PFSK-1 (cell line): ENCODE results near the gene ATP1A1.

ENCODE experiments used
- FOXP2 ChIP-seq: optimal IDR thresholded peaks from 2 replicates; pipeline ENCODE3; 2011; ENCODE audit warnings: borderline replicate concordance, control low read depth, inconsistent platforms; ENCODE audit not compliant: insufficient read depth; ENCODE audit errors: extremely low read length, extremely low read depth
- POLR2AphosphoS5 ChIP-seq: IDR thresholded peaks from 2 replicates; pipeline ENCODE4 v1.6.1; 2012; ENCODE audit warnings: low read depth, mild to moderate bottlenecking, control low read depth, low read length, moderate library complexity
- REST ChIP-seq, 2 experiments: IDR thresholded peaks; 2 replicates each; pipeline versions ENCODE4 v1.6.1 to v1.8.0; 2011 to 2012; ENCODE audit warnings: low read depth in 2 of 2, low read length in 2 of 2, control low read depth in 1 of 2, inconsistent platforms in 1 of 2, mild to moderate bottlenecking in 1 of 2, moderate library complexity in 1 of 2; ENCODE audit not compliant: insufficient read depth in 1 of 2
- SIN3A ChIP-seq: IDR thresholded peaks from 2 replicates; pipeline ENCODE4 v1.6.1; 2012; ENCODE audit warnings: mild to moderate bottlenecking, low read length, moderate library complexity, borderline replicate concordance; ENCODE audit not compliant: insufficient read depth
- TAF1 ChIP-seq: IDR thresholded peaks from 2 replicates; pipeline ENCODE4 v1.6.1; 2012; ENCODE audit warnings: low read length, control low read depth, borderline replicate concordance; ENCODE audit not compliant: insufficient read depth

The ATP1A1 gene

GRCh38 chr1:116374353-116375147 is 1.5 kb downstream of the ATP1A1 start:
- no peak for TF ChIP-seq POLR2AphosphoS5
- no peak for TF ChIP-seq SIN3A
- TF ChIP-seq FOXP2: no peak
- no peak for TF ChIP-seq TAF1
- TF ChIP-seq REST (IDR thresholded peaks at IDR 0.05; ENCODE audit: insufficient read depth in 1 of 2, low read depth in 2 of 2, low read length in 2 of 2): no peak; a peak in 1 of 4 replicates

GRCh38 chr1:116375148-116375886 is 2.3 kb downstream of the ATP1A1 start:
- TF ChIP-seq POLR2AphosphoS5 (no peak), SIN3A (0 out of 2 replicates have a peak, but pooled peaks have one; percentile 23)

GRCh38 chr1:116375887-116376728 is 3.1 kb downstream of the ATP1A1 start:
- TF ChIP-seq SIN3A (no peak), POLR2AphosphoS5 (no peak), FOXP2 (no peak), TAF1 (no peak), REST (IDR thresholded peaks at IDR 0.05; ENCODE audit: insufficient read depth in 1 of 2, low read depth in 2 of 2, low read length in 2 of 2) (no peak)

GRCh38 chr1:116376729-116377086 is 3.7 kb downstream of the ATP1A1 start:
- TF ChIP-seq TAF1: no peak
- no peak for TF ChIP-seq SIN3A
- no peak for TF ChIP-seq FOXP2
- no peak for TF ChIP-seq REST (IDR thresholded peaks at IDR 0.05; ENCODE audit: insufficient read depth in 1 of 2, low read depth in 2 of 2, low read length in 2 of 2)
- no peak for TF ChIP-seq POLR2AphosphoS5

- TF ChIP-seq REST (IDR thresholded peaks at IDR 0.05; ENCODE audit: insufficient read depth in 1 of 2, low read depth in 2 of 2, low read length in 2 of 2) (peak in 1 of 2 experiments; percentile 22; a peak in 1 of 4 replicates), POLR2AphosphoS5 (no peak)
Observed at GRCh38 chr1:116377541-116378529, 4.8 kb downstream of the ATP1A1 start.
